Glomerular visceral epithelial cell (primary cell): Measurements from ENCODE around the gene CEP89.
"Not testable (repeated sequence)": the region's sequence is repeated elsewhere in the genome, so short reads cannot be mapped to it uniquely, and the experiment has no call there.

Experiments used
- DNase-seq: peaks from one replicate; pipeline ENCODE4 v3.0.0-alpha.2; 2016; ENCODE audit errors: extremely low spot score

CEP89 gene

DNA sequence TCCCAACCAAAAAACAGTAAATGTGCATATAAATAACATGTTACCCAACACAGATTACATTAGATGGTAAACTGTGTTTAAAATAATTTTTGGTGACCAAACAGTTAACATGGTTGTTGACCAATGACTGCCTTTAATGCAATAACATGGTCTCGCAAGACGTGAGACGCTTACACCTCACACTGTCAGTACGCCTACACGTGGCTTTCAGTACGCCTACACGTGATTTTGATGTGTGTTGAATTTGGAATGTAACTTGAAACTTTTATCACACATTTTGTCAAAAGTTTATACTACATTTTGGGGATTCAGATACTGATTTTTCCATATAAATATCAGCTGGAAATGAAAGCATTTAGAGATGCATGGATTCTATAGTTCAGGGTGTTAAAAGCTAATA, 134.2 kb downstream of the CEP89 start:
- DNase-seq: no peak

DNA sequence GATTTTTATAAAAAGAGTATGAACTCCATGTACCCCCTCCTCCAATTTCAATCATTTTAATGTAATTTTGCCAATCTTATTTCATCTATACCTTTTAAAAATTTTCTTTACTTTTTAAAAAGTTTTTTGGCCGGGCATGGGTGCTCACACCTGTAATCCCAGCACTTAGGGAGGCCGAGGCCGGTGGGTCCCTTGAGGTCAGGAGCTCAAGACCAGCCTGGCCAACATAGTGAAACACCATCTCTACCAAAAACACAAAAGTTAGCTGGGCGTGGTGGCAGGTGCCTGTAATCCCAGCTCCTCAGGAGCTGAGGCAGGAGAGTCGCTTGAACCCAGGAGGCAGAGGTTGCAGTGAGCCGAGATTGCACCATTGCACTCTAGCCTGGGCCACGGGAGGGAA, 138.4 kb downstream of the CEP89 start:
- DNase-seq: not testable (repeated sequence)

DNA sequence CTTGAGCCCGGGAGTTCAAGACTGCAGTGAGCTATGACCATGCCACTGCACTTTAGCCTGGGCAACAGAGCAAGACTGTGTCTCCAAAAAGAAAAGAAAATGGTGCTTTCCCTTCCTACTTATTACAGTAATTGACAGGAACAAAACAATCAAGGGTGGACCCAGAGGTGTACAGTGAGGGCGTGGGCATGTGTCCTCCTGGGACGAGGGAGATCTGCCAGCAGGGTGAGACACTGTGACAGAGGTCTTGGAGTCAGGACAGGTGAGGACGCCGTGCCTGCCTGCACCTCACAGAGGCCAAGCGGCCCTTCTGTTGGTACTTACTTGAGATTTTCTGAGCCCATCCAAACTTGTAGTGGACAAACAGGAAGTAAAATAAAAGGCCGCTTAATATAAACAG, 138.9 kb downstream of the CEP89 start:
- not testable (repeated sequence) for DNase-seq

DNA sequence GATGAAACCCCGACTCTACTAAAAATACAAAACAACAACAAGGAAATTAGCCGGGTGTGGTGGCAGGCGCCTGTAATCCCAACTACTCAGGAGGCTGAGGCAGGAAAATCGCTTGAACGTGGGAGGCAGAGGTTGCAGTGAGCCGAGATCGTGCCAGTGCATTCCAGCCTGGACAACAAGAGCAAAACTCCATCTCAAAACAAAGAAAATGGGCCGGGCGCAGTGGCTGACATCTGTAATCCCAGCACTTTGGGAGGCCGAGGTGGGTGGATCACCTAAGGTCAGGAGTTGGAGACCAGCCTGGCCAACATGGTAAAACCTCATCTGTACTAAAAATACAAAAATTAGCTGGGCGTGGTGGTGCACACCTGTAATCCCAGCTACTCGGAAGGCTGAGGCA, 139.7 kb downstream of the CEP89 start:
- not testable (repeated sequence) for DNase-seq

DNA sequence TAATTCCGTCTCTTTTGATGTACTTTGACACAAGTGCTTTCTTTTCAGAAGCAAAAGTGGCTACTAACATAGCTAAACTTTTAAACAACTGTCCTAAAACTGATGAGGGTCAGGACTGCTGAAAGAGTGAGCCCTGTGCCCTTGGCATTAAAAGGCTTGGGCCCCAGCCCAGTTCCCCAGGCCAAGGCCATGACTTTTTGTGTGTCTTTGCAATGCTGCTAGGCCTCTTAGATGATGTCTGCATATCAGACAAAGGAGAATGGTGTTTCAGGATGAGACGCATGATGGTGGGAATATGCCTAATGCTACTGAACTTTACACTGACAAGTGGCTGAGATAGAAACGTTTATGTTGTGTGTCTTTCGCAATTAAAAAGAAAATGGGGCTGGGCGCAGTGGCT, 140.1 kb downstream of the CEP89 start:
- no peak for DNase-seq

DNA sequence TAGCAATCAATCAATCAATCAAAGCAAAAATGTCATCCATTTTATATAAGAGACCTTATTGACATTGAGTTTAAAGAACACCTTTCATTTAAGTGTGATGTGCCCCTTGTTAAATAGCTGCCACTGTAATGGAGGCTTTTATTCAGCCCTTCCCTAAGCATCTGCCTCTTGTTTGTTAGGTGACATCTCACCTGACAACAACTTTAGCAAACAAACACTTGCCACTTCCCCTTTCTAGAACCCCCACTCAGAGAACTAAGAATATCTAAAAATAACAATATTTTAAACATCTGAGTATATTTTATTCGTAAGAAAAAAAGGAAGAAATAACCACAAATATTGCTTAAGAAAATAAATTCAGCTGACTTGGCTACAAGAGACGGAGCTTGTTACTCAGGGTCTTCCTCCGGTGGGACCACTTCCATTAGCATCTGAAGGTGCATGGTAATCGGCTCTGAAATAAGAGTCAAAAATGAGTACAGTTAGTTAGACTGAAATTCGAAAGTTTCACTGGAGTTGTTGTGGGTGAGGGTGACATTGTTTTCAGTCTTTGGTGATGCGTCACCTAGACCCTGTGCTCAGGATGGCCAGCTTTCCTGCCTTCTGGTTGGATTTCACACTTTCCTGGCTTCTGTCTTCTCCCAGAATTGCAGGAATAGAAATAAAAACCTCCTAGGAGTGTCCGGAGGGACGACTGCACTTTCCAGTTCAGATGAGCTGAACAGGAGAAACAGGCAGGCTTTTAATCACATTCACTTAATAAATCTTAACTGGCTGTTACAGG, 141.3 kb downstream of the CEP89 start:
- DNase-seq: peak; percentile 88

DNA sequence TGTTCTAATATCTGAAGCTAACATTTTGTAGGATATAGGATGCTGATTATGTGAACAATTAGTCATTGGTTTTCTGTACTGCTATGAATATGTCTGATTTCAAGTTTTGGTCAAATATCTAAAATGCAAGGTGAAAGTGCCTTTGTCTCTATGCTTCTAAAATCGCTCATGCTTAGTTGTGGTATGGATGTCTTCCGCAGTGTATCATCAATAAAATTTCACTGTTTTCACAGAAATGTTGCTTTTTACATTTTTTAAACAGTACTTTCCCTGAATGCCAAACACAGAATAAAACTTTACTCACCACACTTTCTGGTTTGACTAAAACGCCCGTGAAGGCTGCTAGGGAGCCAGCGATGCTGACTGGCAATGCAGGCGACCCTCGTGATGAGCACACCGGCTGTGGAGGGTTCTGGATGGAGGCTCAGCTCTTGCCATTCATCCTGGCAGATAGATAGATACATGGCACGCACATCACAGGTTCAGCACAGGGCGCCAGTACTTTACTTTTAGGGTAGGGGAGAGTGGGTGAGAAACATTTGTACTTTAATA, 142.3 kb downstream of the CEP89 start:
- DNase-seq: no peak

DNA sequence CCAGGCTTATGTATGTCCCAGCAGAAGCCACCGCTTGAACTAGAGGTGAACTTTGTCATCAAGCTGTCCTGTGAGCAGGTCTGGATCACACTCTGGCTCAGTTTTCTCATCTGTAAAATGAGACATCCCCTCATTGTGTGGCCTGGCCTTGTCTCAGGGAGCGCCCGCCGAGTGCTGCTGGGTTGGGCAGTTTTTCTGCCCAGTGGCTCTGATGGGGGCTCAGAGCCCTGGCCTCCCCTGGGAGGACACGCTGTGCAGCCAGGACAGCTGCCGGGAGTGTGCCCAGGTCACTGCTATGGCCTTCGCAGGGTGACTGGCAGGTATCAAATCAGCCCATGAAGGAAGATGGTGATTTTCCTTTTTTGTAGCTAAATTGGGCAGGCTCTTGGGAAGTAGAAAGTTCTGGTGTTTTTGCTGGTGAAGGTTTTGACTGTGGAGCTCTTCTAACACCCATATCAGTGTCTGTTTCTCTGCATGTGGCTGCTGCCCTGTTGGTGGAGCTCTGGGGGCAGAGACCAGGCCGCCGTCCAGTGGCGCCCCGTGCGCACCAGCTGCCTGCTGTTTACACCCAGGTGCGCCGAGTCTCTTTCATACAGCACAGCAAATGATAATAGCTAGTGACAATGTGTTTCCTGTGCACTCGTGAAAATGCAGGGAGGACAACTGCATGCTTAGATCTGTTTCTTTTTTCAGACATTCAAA, 143.0 kb downstream of the CEP89 start:
- no peak for DNase-seq

DNA sequence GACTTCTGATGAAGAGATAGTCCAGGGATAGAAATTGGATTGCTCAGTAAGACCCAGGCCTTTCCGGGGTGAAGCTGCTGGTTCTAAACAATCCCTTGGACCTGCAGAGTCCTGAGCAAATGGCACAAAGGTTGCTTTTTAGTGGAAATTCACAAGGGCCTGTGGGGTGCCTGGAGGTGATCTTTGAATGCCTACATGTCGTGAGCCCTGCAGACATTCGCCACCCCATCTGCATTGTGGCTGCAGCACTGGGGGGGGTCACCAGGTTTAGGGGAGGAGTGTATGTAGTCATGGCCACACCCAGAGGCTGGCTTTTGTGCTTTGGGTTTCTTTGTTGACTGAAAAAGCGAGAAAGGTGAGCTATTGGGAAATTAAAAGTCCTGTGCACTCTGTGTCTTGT, 143.6 kb downstream of the CEP89 start:
- no peak for DNase-seq
